CD4-positive, alpha-beta memory T cell (primary cell): ENCODE measurements around the gene MRTFA. TPM values are rescaled to one million over a fixed set of nuclear protein-coding genes. Genes with fewer than 3 reads are reported as not detected.
"Not testable (repeated sequence)": the region's sequence is repeated elsewhere in the genome, so short reads cannot be mapped to it uniquely, and the experiment has no call there.

Experiments
- CTCF ChIA-PET: fragments of 350-600 bp; sonication (Branson Sonifier 250); formaldehyde crosslinking; loops from one replicate; lab custom pipeline; 2021; ENCODE audit warnings: inconsistent platforms; ENCODE audit not compliant: partially characterized antibody; lab: Charles Lee
- POLR2A ChIA-PET: fragments of 350-600 bp; sonication (Branson Sonifier 250); formaldehyde crosslinking; loops from one replicate; lab custom pipeline; 2021; ENCODE audit not compliant: partially characterized antibody; lab: Charles Lee
- DNase-seq, 5 donors: peaks; one replicate each; pipeline versions ENCODE4 v3.0.0 to v3.0.0-alpha.2; 2020 to 2022; ENCODE audit warnings: mixed read lengths in 1 of 5
- H3K27ac ChIP-seq: one replicate; pipeline ENCODE4 v1.7.0; 2013; ENCODE audit warnings: low read depth, low read length
- H3K27me3 ChIP-seq: 2 replicates; pipeline ENCODE4 v1.7.0; 2013; ENCODE audit warnings: mild to moderate bottlenecking, low read length, moderate library complexity; ENCODE audit not compliant: insufficient read depth
- H3K36me3 ChIP-seq: 2 replicates; pipeline ENCODE4 v1.7.0; 2013; ENCODE audit warnings: mild to moderate bottlenecking, low read length, moderate library complexity; ENCODE audit not compliant: insufficient read depth
- H3K4me1 ChIP-seq: 2 replicates; pipeline ENCODE4 v1.7.0; 2013; ENCODE audit warnings: mild to moderate bottlenecking, low read length, moderate library complexity; ENCODE audit not compliant: insufficient read depth
- H3K4me3 ChIP-seq, 2 donors: one replicate each; pipeline ENCODE4 v1.7.0; 2013; ENCODE audit warnings: low read length in 2 of 2, mild to moderate bottlenecking in 1 of 2
- H3K9me3 ChIP-seq, 2 donors: one replicate each; pipeline ENCODE4 v1.7.0; 2013; ENCODE audit warnings: low read length in 2 of 2, control low read depth in 1 of 2; ENCODE audit not compliant: control insufficient read depth in 1 of 2
- H3K27ac Mint-ChIP-seq, 7 donors: one replicate each; pipeline ENCODE4 v1.8.0; 2020 to 2021; ENCODE audit warnings: mixed read lengths in 7 of 7, mild to moderate bottlenecking in 6 of 7, inconsistent platforms in 3 of 7, moderate library complexity in 3 of 7
- H3K27me3 Mint-ChIP-seq, 2 donors: one replicate each; pipeline ENCODE4 v1.8.0; 2020 to 2021; ENCODE audit warnings: mixed read lengths in 2 of 2
- H3K36me3 Mint-ChIP-seq, 2 donors: one replicate each; pipeline ENCODE4 v1.8.0; 2020 to 2021; ENCODE audit warnings: mixed read lengths in 2 of 2, inconsistent platforms in 1 of 2, mild to moderate bottlenecking in 1 of 2
- H3K4me1 Mint-ChIP-seq, 4 donors: one replicate each; pipeline ENCODE4 v1.8.0; 2020 to 2021; ENCODE audit warnings: mixed read lengths in 4 of 4, mild to moderate bottlenecking in 1 of 4
- H3K4me3 Mint-ChIP-seq, 8 donors: one replicate each; pipeline ENCODE4 v1.8.0; 2020 to 2021; ENCODE audit warnings: mixed read lengths in 8 of 8, mild to moderate bottlenecking in 7 of 8, moderate library complexity in 6 of 8, inconsistent platforms in 3 of 8
- H3K9me3 Mint-ChIP-seq, 8 donors: one replicate each; pipeline ENCODE4 v1.8.0; 2020 to 2021; ENCODE audit warnings: mixed read lengths in 8 of 8, mild to moderate bottlenecking in 5 of 8, inconsistent platforms in 3 of 8, moderate library complexity in 1 of 8
- intact Hi-C: fragments of 100-400 bp; cut with micrococcal nuclease; formaldehyde crosslinking; loops from one replicate; pipeline ENCODE4 v1.15.1; 2023
- polyA plus RNA-seq, 2 donors: library from polyadenylated mRNA; unstranded; fragments of 300-500 nt; fragmentation: Illumina TruSeq; gene quantifications; one replicate each; pipeline ENCODE4 v1.2.3, GENCODE V29; 2021
- total RNA-seq, 2 experiments: library from RNA; stranded (reverse); gene quantifications; one replicate each; pipeline ENCODE4 v1.2.3, GENCODE V29; 2021

Gene MRTFA
- total and polyA plus RNA-seq, 4 experiments from 2014 or later, result 5.3 to 91.6 (median 50.9) TPM

GRCh38 chr22:40507491-40507890 is 129.0 kb downstream of the MRTFA start:
- ChIA-PET POLR2A (interaction anchor here (0.8 to 1.5 kb wide), 2 partner anchors 23 to 129 kb away, joined by 3 read pairs; partner anchors contain the start of gene MRTFA), CTCF (interaction anchor here (1.1 to 3.4 kb wide), 2 partner anchors 19 to 139 kb away, joined by 8 to 12 read pairs; no protein-coding TSS in a partner anchor)
- H3K27me3 Mint-ChIP-seq, result no peaks in the 10 kb centered on the region
- intact Hi-C loops, result no loop called here
- Histone ChIP-seq H3K4me1 (no peaks in the 10 kb centered on the region), H3K27me3 (no peaks in the 10 kb centered on the region), H3K9me3 (no peaks in the 10 kb centered on the region), H3K36me3 (peaks cover 3% of the 10 kb centered on the region), H3K4me3 (no peak overlapping the region), H3K27ac (no peak overlapping the region)
- H3K27ac Mint-ChIP-seq, result no peak overlapping the region
- DNase-seq, result no peak
- no peak overlapping the region for H3K4me3 Mint-ChIP-seq
- H3K9me3 Mint-ChIP-seq, result no peaks in the 10 kb centered on the region
- H3K36me3 Mint-ChIP-seq, result peaks cover 4 to 6% of the 10 kb centered on the region in 2 donors
- H3K4me1 Mint-ChIP-seq, result peaks cover 14 to 25% (median 20%) of the 10 kb centered on the region in 4 donors

DNA sequence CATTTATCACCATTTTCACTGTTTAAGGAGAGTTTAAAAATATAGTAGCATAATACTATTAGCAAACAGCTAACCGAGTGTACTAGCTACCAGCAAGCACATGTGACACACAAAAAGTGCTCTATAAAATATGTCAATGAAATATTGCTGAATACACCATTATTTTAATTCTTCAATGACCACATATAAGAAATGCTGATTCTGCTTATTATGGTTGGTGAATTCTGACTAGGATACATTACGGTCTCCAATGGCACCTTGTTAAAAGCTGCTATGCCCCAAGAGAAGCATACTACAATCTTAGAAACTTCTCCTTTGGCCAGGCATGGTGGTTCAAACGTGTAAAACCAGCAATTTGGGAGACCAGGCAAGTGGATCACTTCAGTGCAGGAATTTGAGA is 129.8 kb downstream of the MRTFA start:
- Histone ChIP-seq H3K4me1 (no peaks in the 10 kb centered on the region), H3K27me3 (no peaks in the 10 kb centered on the region), H3K27ac (no peak overlapping the region), H3K36me3 (peaks cover 3% of the 10 kb centered on the region), H3K4me3 (no peak overlapping the region), H3K9me3 (no peaks in the 10 kb centered on the region)
- Mint-ChIP-seq H3K4me1 (peaks cover 14 to 25% (median 20%) of the 10 kb centered on the region in 4 donors), H3K36me3 (peaks cover 4 to 6% of the 10 kb centered on the region in 2 donors), H3K9me3 (no peaks in the 10 kb centered on the region), H3K27me3 (no peaks in the 10 kb centered on the region), H3K27ac (peak overlapping the region in 1 of 7 donors; percentile 34), H3K4me3 (no peak overlapping the region)
- no peak for DNase-seq
- ChIA-PET CTCF (interaction anchor here (1.1 to 3.4 kb wide), 2 partner anchors 19 to 140 kb away, joined by 8 to 12 read pairs; no protein-coding TSS in a partner anchor), POLR2A (interaction anchor here (0.8 to 1.5 kb wide), 2 partner anchors 24 to 130 kb away, joined by 3 read pairs; partner anchors contain the start of gene MRTFA)
- intact Hi-C loops, result no loop called here

DNA sequence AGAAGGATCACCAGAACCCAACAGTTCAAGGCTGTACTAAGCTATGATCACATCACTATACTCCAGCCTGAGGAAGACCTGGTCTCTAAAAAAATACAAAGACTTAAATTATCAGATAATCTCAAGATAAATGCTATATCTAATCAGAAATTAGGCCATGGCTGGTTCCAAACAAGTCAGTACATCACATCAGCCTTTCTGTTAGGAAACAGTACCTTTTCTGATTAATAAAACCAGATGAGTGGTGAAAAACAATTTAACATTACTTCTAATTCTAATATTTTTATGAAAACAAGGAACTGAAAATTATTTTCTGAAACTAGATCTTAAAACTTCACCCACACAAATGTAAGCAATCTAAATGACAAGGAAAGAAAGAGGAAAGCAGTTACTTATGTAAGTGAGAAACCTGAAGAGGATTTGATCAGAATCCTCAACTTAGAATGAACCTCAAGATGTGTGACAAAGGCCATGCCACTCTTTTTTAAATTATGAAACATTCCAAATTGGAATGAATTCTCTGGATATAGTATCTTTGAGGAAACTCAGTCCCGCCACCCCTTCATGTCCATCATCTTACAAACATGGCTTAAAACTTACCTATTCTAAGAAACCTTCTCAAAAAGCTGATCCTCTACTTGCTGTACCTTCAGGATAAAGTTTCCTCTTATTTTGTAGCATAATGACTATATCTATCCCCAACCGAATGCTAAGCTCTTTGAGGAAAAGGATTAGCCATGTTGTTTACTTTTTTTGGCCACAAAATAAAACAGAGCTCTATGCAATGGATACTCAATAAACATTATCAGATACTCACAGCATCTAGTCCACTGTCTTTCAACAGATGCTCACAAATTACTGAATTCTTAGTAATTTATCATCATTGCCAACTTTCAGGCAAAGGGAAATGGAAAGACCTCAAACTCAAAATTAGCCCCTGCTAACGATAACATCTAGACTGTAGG is 132.0 kb downstream of the MRTFA start:
- Histone ChIP-seq H3K36me3 (peaks cover 3% of the 10 kb centered on the region), H3K27ac (no peak overlapping the region), H3K9me3 (no peaks in the 10 kb centered on the region), H3K27me3 (no peaks in the 10 kb centered on the region), H3K4me3 (no peak overlapping the region), H3K4me1 (peaks cover 2% of the 10 kb centered on the region)
- DNase-seq, result no peak
- intact Hi-C loops, result no loop called here
- Mint-ChIP-seq H3K27me3 (no peaks in the 10 kb centered on the region), H3K4me1 (peaks cover 8 to 15% (median 10%) of the 10 kb centered on the region in 4 donors), H3K4me3 (no peak overlapping the region), H3K9me3 (no peaks in the 10 kb centered on the region), H3K36me3 (peaks cover 4 to 6% of the 10 kb centered on the region in 2 donors), H3K27ac (peak overlapping the region in 4 of 7 donors; percentile 15 to 66 (median 41))
- CTCF ChIA-PET, result interaction anchor here (0.6 to 3.4 kb wide), 4 partner anchors 16 to 274 kb away, joined by 3 to 12 read pairs (median 4); no protein-coding TSS in a partner anchor
- POLR2A ChIA-PET, result interaction anchor here (0.6 to 0.9 kb wide), 3 partner anchors 14 to 687 kb away, joined by 3 to 5 read pairs (median 4); no protein-coding TSS in a partner anchor

GRCh38 chr22:40502919-40503318 is 133.6 kb downstream of the MRTFA start:
- no peak overlapping the region for H3K4me3 Mint-ChIP-seq

DNA sequence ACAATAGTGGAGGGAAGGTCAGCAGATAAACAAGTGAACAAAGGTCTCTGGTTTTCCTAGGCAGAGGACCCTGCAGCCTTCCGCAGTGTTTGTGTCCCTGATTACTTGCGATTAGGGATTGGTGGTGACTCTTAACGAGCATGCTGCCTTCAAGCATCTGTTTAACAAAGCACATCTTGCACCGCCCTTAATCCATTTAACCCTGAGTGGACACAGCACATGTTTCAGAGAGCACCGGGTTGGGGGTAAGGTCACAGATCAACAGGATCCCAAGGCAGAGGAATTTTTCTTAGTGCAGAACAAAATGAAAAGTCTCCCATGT is 136.1 kb downstream of the MRTFA start:
- peaks cover 7 to 10% of the 10 kb centered on the region in 2 donors for H3K36me3 Mint-ChIP-seq
- H3K27ac Mint-ChIP-seq, intact Hi-C loops: not testable (repeated sequence)

More at GRCh38 chr22:40502919-40503318, 133.6 kb downstream of the MRTFA start:
- Mint-ChIP-seq H3K36me3 (peaks cover 7 to 10% of the 10 kb centered on the region in 2 donors), H3K27ac (peak overlapping the region in 2 of 7 donors; percentile 22 to 29), H3K9me3 (no peaks in the 10 kb centered on the region), H3K4me1 (peaks cover 10 to 26% (median 16%) of the 10 kb centered on the region in 4 donors), H3K27me3 (no peaks in the 10 kb centered on the region)
- ChIA-PET CTCF (interaction anchor here (1.5 kb wide), 1 partner anchor 144 kb away, joined by 5 read pairs; no protein-coding TSS in a partner anchor), POLR2A (no interaction called here)
- DNase-seq, result no peak
- Histone ChIP-seq H3K36me3 (peaks cover 3% of the 10 kb centered on the region), H3K27me3 (no peaks in the 10 kb centered on the region), H3K4me1 (peaks cover 5% of the 10 kb centered on the region), H3K27ac (no peak overlapping the region), H3K4me3 (no peak overlapping the region), H3K9me3 (no peaks in the 10 kb centered on the region)
- intact Hi-C loops, result no loop called here

DNA sequence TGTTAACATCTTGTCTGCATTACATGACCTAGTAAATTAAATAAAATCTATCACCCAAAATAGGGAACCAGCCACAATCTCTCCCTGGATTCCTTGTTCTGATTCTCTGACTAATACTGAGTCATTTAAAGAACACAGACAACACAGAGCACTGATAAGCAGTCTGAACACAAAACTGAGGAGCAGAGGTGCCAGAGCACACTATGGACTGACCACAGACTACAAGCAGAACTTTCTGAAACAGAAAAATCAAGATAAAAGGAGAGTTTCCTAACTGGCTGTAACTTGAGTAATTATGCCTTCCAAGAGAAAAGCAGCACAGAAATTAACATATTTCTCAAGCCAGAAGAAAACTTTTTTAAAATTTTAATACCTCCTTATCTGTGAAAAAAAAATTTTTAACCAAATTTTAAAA is 137.3 kb downstream of the MRTFA start:
- Mint-ChIP-seq H3K27me3 (no peaks in the 10 kb centered on the region), H3K4me3 (no peak overlapping the region), H3K36me3 (peaks cover 7 to 10% of the 10 kb centered on the region in 2 donors), H3K4me1 (peaks cover 17 to 27% (median 18%) of the 10 kb centered on the region in 4 donors), H3K9me3 (no peaks in the 10 kb centered on the region), H3K27ac (peak overlapping the region in 3 of 7 donors; percentile 24 to 33 (median 28))
- Histone ChIP-seq H3K27ac (no peak overlapping the region), H3K36me3 (no peaks in the 10 kb centered on the region), H3K4me3 (no peak overlapping the region), H3K27me3 (no peaks in the 10 kb centered on the region), H3K9me3 (no peaks in the 10 kb centered on the region), H3K4me1 (peaks cover 11% of the 10 kb centered on the region)
- DNase-seq, result no peak
- CTCF ChIA-PET, result interaction anchor here (1.9 kb wide), 1 partner anchor 62 kb away, joined by 5 read pairs; no protein-coding TSS in a partner anchor
- POLR2A ChIA-PET, result no interaction called here
- intact Hi-C loops, result no loop called here

More for the DNA sequence above, 136.1 kb downstream of the MRTFA start:
- H3K4me1 ChIP-seq, result peaks cover 11% of the 10 kb centered on the region
- H3K27me3 ChIP-seq, H3K27ac ChIP-seq, H3K4me3 ChIP-seq, H3K36me3 ChIP-seq, CTCF ChIA-PET, H3K9me3 ChIP-seq, H3K4me3 Mint-ChIP-seq, DNase-seq, H3K27me3 Mint-ChIP-seq, H3K9me3 Mint-ChIP-seq, POLR2A ChIA-PET: not testable (repeated sequence)
- H3K4me1 Mint-ChIP-seq, result peaks cover 16 to 28% (median 18%) of the 10 kb centered on the region in 4 donors
